ENCODE results near the gene SLAMF1. TPM values are rescaled to one million over a fixed set of nuclear protein-coding genes. Genes with fewer than 3 reads are reported as not detected.
"Not testable (repeated sequence)": the region's sequence is repeated elsewhere in the genome, so short reads cannot be mapped to it uniquely, and the experiment has no call there.

The SLAMF1 gene, protein sequence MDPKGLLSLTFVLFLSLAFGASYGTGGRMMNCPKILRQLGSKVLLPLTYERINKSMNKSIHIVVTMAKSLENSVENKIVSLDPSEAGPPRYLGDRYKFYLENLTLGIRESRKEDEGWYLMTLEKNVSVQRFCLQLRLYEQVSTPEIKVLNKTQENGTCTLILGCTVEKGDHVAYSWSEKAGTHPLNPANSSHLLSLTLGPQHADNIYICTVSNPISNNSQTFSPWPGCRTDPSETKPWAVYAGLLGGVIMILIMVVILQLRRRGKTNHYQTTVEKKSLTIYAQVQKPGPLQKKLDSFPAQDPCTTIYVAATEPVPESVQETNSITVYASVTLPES
- not detected for total RNA-seq
- not detected for polyA plus RNA-seq (ENCODE audit: insufficient read length in 2 of 2)
- long read RNA-seq, donor 1: 0 reads
- long read RNA-seq, donor 2: 0 reads
- long read RNA-seq, donor 3: 0 reads
- long read RNA-seq, donor 4: 0 reads

DNA sequence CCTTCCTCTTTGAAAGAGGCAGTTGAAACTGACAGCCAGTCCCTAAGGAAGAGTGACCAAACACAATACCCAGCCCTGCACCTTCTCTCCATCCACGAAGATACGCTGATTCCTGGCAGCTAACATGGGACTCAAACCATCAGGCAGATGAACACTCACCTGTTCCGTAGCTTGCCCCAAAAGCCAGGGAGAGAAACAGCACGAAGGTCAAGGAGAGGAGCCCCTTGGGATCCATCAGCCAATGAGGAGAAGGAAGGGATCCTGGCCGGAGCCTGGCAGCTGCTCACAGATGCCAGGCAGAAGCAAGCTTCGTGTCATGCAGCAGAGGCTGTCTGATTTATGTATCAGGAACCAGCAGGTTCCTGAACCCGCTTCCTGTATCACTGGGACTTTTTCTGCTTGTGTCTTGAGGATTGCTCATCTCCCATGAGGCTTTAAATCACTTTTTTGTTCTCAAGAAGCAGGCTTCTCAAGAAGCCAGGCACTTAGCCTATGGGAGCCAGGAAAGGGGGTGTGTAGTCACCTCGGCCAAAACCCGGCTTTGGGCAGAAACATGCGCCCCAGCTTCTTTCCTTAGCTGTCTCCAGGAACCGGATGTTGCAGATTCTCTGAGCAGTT lies at the start of gene SLAMF1:
TSS of gene SLAMF1 (minus strand) at position 334 of the 618 bp plus-strand sequence. CDS start at position 235, 99 bp downstream.
- DNase-seq (ENCODE audit: low read depth in 4 of 6, low spot score in 6 of 6): no peak
- Histone ChIP-seq H3K4me1 (ENCODE audit: control insufficient read depth, insufficient read depth, low read length) (no peaks in the 10 kb centered on the region), H3K4me3 (ENCODE audit: low read depth, low read length) (no peak within 1 kb of the TSS), H3K9me3 (ENCODE audit: control insufficient read depth, insufficient read depth, low read length) (no peaks in the 10 kb centered on the region), H3K27me3 (ENCODE audit: control insufficient read depth, insufficient read depth, low read length) (no peaks in the 10 kb centered on the region), H3K27ac (ENCODE audit: low read depth, low read length) (no peak within 1 kb of the TSS), H3K36me3 (ENCODE audit: control insufficient read depth, insufficient read depth, low read length) (no peaks in the 10 kb centered on the region)
- whole genome bisulfite sequencing (ENCODE audit: insufficient coverage): 80% methylated on average over 11 of the region's 11 CpGs

DNA sequence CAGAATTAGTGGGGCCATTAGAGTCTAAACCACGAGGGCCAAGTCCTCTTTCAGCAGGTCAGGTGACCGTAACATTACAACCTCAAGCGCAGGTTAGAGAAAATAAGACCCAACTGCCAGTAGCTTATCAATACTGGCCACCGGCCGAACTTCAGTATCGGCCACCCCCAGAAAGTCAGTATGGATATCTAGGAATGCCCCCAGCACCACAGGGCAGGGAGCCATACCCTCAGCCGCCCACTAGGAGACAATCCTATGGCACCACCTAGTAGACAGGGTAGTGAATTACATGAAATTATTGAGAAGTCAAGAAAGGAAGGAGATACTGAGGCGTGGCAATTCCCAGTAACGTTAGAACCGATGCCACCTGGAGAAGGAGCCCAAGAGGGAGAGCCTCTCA lies 45.5 kb upstream of the SLAMF1 start:
- 82% methylated on average over 4 of the region's 10 CpGs for WGBS (ENCODE audit: insufficient coverage)
- H3K4me3 ChIP-seq (ENCODE audit: low read depth, low read length); H3K9me3 ChIP-seq (ENCODE audit: control insufficient read depth, insufficient read depth, low read length); H3K4me1 ChIP-seq (ENCODE audit: control insufficient read depth, insufficient read depth, low read length); H3K27me3 ChIP-seq (ENCODE audit: control insufficient read depth, insufficient read depth, low read length); H3K36me3 ChIP-seq (ENCODE audit: control insufficient read depth, insufficient read depth, low read length); H3K27ac ChIP-seq (ENCODE audit: low read depth, low read length); DNase-seq (ENCODE audit: low read depth in 4 of 6, low spot score in 6 of 6): not testable (repeated sequence)

DNA sequence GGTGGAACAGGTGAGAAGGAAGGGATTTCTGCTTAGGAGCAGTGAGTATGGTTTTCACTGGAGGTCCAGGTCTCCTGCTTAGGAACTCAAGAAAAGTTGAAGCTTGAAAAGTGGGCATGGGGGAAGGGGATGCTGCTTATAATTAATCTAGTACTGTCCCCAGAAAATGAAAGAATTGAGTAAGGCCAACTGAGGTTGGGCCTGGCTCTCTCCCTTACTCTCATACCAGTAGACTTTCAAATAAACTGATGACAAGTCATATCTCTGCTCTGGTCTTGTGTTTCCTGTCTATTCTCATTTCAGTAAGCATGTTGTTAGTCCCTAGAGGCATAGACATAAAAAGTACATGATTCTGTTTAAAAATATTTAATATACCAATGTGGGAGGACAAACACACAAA lies 38.4 kb upstream of the SLAMF1 start:
- H3K27ac ChIP-seq (ENCODE audit: low read depth, low read length): no peak overlapping the region

DNA sequence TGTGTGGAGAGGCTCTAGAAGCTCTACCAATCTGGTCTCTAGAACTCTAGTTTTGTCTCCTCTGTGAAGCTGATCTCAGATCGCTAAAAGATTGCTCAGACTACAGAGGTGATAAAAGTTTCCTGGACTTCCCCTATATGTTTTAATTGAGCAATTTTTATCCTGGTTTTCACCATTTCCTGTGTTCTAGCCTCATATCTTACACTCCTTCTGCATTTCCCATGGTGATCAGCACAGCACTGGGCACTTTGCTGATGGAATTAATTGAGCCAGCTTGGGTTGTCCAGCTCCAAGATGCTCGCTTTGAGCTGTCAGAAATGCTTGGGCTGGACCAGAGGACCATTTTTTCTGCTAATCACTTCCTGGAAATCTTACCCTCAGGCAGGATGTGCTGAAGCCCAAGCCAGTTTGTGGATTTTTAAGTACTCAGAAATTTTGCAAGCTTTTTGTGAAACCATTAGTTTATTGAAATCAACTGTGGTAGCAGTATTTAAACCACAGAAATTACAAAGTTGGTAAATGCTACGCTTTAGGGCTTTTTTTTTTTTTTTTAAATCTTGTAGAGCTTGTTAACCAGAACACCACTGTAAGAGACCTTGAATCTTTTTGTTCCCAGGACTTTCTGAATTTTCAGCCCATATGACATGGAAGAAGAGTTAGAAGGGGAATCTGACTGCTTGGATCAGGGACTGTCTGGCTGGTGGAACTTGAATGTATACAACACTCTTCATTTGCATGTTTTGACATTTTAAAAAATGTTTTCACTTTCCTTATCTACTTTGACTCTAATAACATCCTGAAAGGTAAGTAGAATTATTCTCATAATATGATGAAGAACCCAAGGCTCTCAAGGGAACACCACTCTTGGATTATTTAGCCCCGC lies 36.4 kb upstream of the SLAMF1 start:
- WGBS (ENCODE audit: insufficient coverage): 83% methylated on average over 1 of the region's 4 CpGs
- no peak for DNase-seq (ENCODE audit: low read depth in 4 of 6, low spot score in 6 of 6)

More for the DNA sequence above, 38.4 kb upstream of the SLAMF1 start:
- Histone ChIP-seq H3K27me3 (ENCODE audit: control insufficient read depth, insufficient read depth, low read length) (no peaks in the 10 kb centered on the region), H3K4me3 (ENCODE audit: low read depth, low read length) (no peak overlapping the region), H3K36me3 (ENCODE audit: control insufficient read depth, insufficient read depth, low read length) (no peaks in the 10 kb centered on the region), H3K4me1 (ENCODE audit: control insufficient read depth, insufficient read depth, low read length) (no peaks in the 10 kb centered on the region), H3K9me3 (ENCODE audit: control insufficient read depth, insufficient read depth, low read length) (no peaks in the 10 kb centered on the region)
- DNase-seq (ENCODE audit: low read depth in 4 of 6, low spot score in 6 of 6): no peak

DNA sequence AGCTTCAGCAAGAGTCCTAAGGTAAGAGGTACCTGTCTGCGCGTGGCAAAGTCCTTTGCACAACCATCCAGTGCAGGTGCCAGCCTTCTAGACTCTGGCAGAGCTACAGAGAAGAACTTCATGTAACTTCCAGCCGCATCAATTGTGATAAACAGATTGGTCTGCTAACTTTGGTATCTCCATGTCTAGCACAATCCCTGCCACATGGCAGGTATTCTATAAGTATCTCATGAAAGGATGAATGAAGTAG lies 35.0 kb upstream of the SLAMF1 start:
- Histone ChIP-seq H3K27me3 (ENCODE audit: control insufficient read depth, insufficient read depth, low read length) (no peaks in the 10 kb centered on the region), H3K27ac (ENCODE audit: low read depth, low read length) (no peak overlapping the region), H3K4me3 (ENCODE audit: low read depth, low read length) (no peak overlapping the region), H3K4me1 (ENCODE audit: control insufficient read depth, insufficient read depth, low read length) (no peaks in the 10 kb centered on the region), H3K9me3 (ENCODE audit: control insufficient read depth, insufficient read depth, low read length) (no peaks in the 10 kb centered on the region), H3K36me3 (ENCODE audit: control insufficient read depth, insufficient read depth, low read length) (no peaks in the 10 kb centered on the region)
- WGBS (ENCODE audit: insufficient coverage): 97% methylated on average over 2 of the region's 3 CpGs
- DNase-seq (ENCODE audit: low read depth in 4 of 6, low spot score in 6 of 6): no peak

More for the DNA sequence above, 36.4 kb upstream of the SLAMF1 start:
- no peaks in the 10 kb centered on the region for H3K9me3 ChIP-seq (ENCODE audit: control insufficient read depth, insufficient read depth, low read length)
- H3K27me3 ChIP-seq (ENCODE audit: control insufficient read depth, insufficient read depth, low read length): no peaks in the 10 kb centered on the region
- H3K4me1 ChIP-seq (ENCODE audit: control insufficient read depth, insufficient read depth, low read length): no peaks in the 10 kb centered on the region
- no peak overlapping the region for H3K27ac ChIP-seq (ENCODE audit: low read depth, low read length)
- no peaks in the 10 kb centered on the region for H3K36me3 ChIP-seq (ENCODE audit: control insufficient read depth, insufficient read depth, low read length)
- no peak overlapping the region for H3K4me3 ChIP-seq (ENCODE audit: low read depth, low read length)

DNA sequence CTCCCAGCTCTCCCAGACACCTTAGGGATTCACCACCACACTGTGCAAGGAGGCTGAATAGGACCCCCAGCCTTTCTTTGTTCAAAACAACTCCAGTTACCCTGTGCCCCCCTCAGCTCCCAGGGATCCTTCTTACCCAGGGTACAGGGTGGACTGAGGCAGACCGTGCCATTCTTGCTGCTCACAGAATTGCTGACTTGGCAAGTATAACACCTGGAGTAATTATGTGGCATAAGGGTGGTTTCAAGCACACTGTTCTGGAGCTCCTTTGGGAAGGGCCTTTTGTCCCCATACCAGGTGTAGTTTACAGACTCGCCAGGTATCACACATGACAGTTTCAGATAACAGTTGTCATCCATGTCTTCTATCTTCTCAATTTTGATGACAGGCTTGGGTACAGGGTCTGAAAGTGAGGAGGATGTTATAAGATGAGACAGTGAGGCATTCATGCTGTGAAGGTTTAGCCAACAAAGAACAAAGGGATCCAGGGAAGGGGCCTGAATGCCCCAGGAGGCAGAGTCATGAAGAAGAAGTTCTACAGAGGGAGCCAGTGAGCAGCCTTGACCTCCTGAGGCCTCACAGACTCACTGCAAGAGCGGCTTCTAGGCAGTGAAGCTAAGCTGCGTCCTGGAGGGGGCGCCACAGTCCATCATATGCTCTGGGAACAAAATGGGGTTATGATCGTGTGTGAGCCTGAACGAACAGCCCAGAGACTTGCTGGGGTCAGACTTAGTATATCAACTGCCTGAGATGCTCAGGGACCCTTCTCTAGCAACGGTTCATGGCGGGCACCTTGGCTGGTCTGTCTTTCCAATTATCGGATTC lies 34.4 kb upstream of the SLAMF1 start:
- Histone ChIP-seq H3K27me3 (ENCODE audit: control insufficient read depth, insufficient read depth, low read length) (no peaks in the 10 kb centered on the region), H3K36me3 (ENCODE audit: control insufficient read depth, insufficient read depth, low read length) (no peaks in the 10 kb centered on the region), H3K9me3 (ENCODE audit: control insufficient read depth, insufficient read depth, low read length) (no peaks in the 10 kb centered on the region), H3K4me1 (ENCODE audit: control insufficient read depth, insufficient read depth, low read length) (no peaks in the 10 kb centered on the region), H3K4me3 (ENCODE audit: low read depth, low read length) (no peak overlapping the region), H3K27ac (ENCODE audit: low read depth, low read length) (no peak overlapping the region)
- peak in 3 of 6 donors; percentile 4 to 70 (median 49) for DNase-seq (ENCODE audit: low read depth in 4 of 6, low spot score in 6 of 6)
- WGBS (ENCODE audit: insufficient coverage): 43% methylated on average over 8 of the region's 10 CpGs

DNA sequence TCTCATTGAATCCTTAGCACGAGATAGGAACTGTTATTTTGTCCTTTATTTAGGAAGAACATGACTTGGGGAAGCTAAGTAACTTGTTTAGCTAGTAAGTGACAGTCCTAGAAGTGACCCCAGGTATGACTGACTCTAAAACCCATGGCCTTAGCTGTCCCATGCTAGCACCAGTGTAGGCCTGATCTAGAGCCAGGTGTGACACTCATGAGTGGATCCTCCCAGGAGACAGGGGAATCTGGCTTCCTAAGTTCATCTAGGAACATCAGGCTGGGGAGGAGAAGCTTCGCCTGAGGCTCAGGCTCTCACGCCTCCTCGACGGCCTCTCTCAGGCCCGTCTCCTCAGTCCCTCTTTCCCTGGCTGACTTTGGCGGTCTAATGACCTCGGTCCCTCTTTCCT lies 33.6 kb upstream of the SLAMF1 start:
- no peak overlapping the region for H3K4me3 ChIP-seq (ENCODE audit: low read depth, low read length)
- no peak for DNase-seq (ENCODE audit: low read depth in 4 of 6, low spot score in 6 of 6)
- H3K9me3 ChIP-seq (ENCODE audit: control insufficient read depth, insufficient read depth, low read length): no peaks in the 10 kb centered on the region
- 90% methylated on average over 7 of the region's 8 CpGs for WGBS (ENCODE audit: insufficient coverage)
- H3K36me3 ChIP-seq (ENCODE audit: control insufficient read depth, insufficient read depth, low read length): no peaks in the 10 kb centered on the region
- no peak overlapping the region for H3K27ac ChIP-seq (ENCODE audit: low read depth, low read length)
- no peaks in the 10 kb centered on the region for H3K27me3 ChIP-seq (ENCODE audit: control insufficient read depth, insufficient read depth, low read length)
- no peaks in the 10 kb centered on the region for H3K4me1 ChIP-seq (ENCODE audit: control insufficient read depth, insufficient read depth, low read length)

DNA sequence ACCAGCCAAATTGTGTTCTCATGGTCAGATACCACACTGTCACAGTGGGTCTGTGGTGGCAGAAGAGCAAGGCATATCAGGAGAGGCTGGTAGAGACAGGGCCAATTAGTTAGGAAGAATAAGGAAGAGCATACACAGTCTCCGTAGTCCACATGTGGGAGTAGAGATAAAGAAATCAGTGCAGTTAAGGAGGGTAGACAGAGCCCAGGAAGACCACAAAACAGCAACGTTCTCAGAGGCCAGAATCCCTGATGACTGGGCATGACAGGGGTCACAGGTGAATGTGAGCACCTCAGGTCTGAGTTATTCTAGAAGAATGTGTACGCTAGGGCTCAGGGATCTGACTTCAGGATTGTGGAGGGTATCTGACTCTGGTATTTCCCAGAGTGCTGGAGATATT lies 33.0 kb upstream of the SLAMF1 start:
- no peaks in the 10 kb centered on the region for H3K27me3 ChIP-seq (ENCODE audit: control insufficient read depth, insufficient read depth, low read length)
- no peaks in the 10 kb centered on the region for H3K9me3 ChIP-seq (ENCODE audit: control insufficient read depth, insufficient read depth, low read length)
- DNase-seq (ENCODE audit: low read depth in 4 of 6, low spot score in 6 of 6): no peak
- H3K36me3 ChIP-seq (ENCODE audit: control insufficient read depth, insufficient read depth, low read length): no peaks in the 10 kb centered on the region
- 89% methylated on average over 3 of the region's 3 CpGs for WGBS (ENCODE audit: insufficient coverage)
- no peaks in the 10 kb centered on the region for H3K4me1 ChIP-seq (ENCODE audit: control insufficient read depth, insufficient read depth, low read length)
- H3K27ac ChIP-seq (ENCODE audit: low read depth, low read length): no peak overlapping the region
- H3K4me3 ChIP-seq (ENCODE audit: low read depth, low read length): no peak overlapping the region

DNA sequence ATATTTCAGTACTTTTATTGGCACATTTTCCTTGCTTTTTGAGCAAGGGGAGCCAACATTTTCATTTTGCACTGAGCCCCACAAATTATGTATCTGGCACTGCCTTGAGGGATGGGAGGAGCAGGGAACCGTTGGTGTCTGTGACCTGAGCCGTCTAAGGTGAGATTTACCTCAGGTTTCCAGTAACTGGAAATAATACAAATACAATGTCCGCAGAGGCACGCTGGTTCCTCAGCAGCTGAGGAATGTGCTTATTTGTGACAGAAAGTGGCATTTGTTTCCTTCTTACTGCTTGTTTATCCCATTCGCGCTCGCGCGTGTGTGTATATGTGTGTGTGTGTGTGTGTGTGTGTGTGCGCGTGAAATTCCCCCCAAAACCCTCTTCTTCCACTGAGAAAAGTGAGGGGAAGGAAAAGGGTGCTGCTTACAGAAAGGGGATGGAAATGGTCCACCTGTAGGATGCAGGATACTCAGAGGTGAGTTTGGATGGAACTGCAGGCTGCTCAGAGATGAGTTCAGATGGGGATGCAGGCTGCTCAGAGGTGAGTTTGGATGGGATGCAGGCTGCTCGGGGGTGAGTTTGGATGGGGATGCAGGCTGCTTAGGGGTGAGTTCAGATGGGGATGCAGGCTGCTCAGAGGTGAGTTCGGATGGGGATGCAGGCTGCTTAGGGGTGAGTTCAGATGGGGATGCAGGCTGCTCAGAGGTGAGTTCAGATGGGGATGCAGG lies 30.2 kb upstream of the SLAMF1 start:
- Histone ChIP-seq H3K9me3 (ENCODE audit: control insufficient read depth, insufficient read depth, low read length) (no peaks in the 10 kb centered on the region), H3K27ac (ENCODE audit: low read depth, low read length) (no peak overlapping the region), H3K27me3 (ENCODE audit: control insufficient read depth, insufficient read depth, low read length) (no peaks in the 10 kb centered on the region), H3K36me3 (ENCODE audit: control insufficient read depth, insufficient read depth, low read length) (no peaks in the 10 kb centered on the region), H3K4me3 (ENCODE audit: low read depth, low read length) (no peak overlapping the region), H3K4me1 (ENCODE audit: control insufficient read depth, insufficient read depth, low read length) (no peaks in the 10 kb centered on the region)
- WGBS (ENCODE audit: insufficient coverage): 64% methylated on average over 4 of the region's 13 CpGs
- no peak for DNase-seq (ENCODE audit: low read depth in 4 of 6, low spot score in 6 of 6)
